ENCODE results near the gene COL13A1. TPM values are rescaled to one million over a fixed set of nuclear protein-coding genes. Genes with fewer than 3 reads are reported as not detected.

COL13A1 gene
- total RNA-seq, 6 donors from 2014 or later: 4.3 to 21.2 (median 10.4) TPM

- WGBS, 2 donors: 80 to 88% methylated on average over 3 of the region's 3 CpGs
- no peaks in the 10 kb centered on the region for H3K4me1 ChIP-seq
- ATAC-seq (ENCODE audit: low FRiP score in 2 of 2): no peak
- no peak for DNase-seq
- H3K27me3 ChIP-seq: no peaks in the 10 kb centered on the region
- H3K36me3 ChIP-seq: no peaks in the 10 kb centered on the region
- no peak overlapping the region for H3K4me3 ChIP-seq
- TF ChIP-seq POLR2A (IDR thresholded peaks at IDR 0.05) (no peak), EP300 (IDR thresholded peaks at IDR 0.05) (no peak), POLR2AphosphoS5 (IDR thresholded peaks at IDR 0.05) (no peak)
- TF ChIP-seq, protein P1, sequence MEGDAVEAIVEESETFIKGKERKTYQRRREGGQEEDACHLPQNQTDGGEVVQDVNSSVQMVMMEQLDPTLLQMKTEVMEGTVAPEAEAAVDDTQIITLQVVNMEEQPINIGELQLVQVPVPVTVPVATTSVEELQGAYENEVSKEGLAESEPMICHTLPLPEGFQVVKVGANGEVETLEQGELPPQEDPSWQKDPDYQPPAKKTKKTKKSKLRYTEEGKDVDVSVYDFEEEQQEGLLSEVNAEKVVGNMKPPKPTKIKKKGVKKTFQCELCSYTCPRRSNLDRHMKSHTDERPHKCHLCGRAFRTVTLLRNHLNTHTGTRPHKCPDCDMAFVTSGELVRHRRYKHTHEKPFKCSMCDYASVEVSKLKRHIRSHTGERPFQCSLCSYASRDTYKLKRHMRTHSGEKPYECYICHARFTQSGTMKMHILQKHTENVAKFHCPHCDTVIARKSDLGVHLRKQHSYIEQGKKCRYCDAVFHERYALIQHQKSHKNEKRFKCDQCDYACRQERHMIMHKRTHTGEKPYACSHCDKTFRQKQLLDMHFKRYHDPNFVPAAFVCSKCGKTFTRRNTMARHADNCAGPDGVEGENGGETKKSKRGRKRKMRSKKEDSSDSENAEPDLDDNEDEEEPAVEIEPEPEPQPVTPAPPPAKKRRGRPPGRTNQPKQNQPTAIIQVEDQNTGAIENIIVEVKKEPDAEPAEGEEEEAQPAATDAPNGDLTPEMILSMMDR (IDR thresholded peaks at IDR 0.05): no peak
- H3K27ac ChIP-seq: no peak overlapping the region
- H3K9me3 ChIP-seq: no peaks in the 10 kb centered on the region
Measured at GRCh38 chr10:69884024-69884367, 82.3 kb downstream of the COL13A1 start.

GRCh38 chr10:69884686-69885085, 83.0 kb downstream of the COL13A1 start:
- H3K36me3 ChIP-seq: no peaks in the 10 kb centered on the region
- no peaks in the 10 kb centered on the region for H3K9me3 ChIP-seq
- ATAC-seq (ENCODE audit: low FRiP score in 2 of 2) (no peak), DNase-seq (no peak)
- 72 to 82% methylated on average over 5 of the region's 5 CpGs for WGBS, 2 donors
- no peak for TF ChIP-seq POLR2A (IDR thresholded peaks at IDR 0.05)
- TF ChIP-seq, protein P1 (IDR thresholded peaks at IDR 0.05): no peak
- no peak for TF ChIP-seq POLR2AphosphoS5 (IDR thresholded peaks at IDR 0.05)
- no peak for TF ChIP-seq EP300 (IDR thresholded peaks at IDR 0.05)
- no peak overlapping the region for H3K27ac ChIP-seq
- no peaks in the 10 kb centered on the region for H3K27me3 ChIP-seq
- H3K4me3 ChIP-seq: no peak overlapping the region
- H3K4me1 ChIP-seq: no peaks in the 10 kb centered on the region

GRCh38 chr10:69885379-69886013, 83.8 kb downstream of the COL13A1 start:
- Histone ChIP-seq H3K4me1 (no peaks in the 10 kb centered on the region), H3K4me3 (no peak overlapping the region), H3K9me3 (no peaks in the 10 kb centered on the region), H3K27me3 (no peaks in the 10 kb centered on the region), H3K36me3 (no peaks in the 10 kb centered on the region), H3K27ac (no peak overlapping the region)
- no peak for ATAC-seq (ENCODE audit: low FRiP score in 2 of 2)
- WGBS, 2 donors: 67 to 73% methylated on average over 6 to 8 of the region's 8 CpGs
- no peak for TF ChIP-seq POLR2AphosphoS5 (IDR thresholded peaks at IDR 0.05)
- TF ChIP-seq, protein P1 (IDR thresholded peaks at IDR 0.05): peak in 5 of 6 experiments; percentile 11 to 40 (median 25)
- no peak for TF ChIP-seq POLR2A (IDR thresholded peaks at IDR 0.05)
- TF ChIP-seq EP300 (IDR thresholded peaks at IDR 0.05): no peak
- DNase-seq: no peak

DNA sequence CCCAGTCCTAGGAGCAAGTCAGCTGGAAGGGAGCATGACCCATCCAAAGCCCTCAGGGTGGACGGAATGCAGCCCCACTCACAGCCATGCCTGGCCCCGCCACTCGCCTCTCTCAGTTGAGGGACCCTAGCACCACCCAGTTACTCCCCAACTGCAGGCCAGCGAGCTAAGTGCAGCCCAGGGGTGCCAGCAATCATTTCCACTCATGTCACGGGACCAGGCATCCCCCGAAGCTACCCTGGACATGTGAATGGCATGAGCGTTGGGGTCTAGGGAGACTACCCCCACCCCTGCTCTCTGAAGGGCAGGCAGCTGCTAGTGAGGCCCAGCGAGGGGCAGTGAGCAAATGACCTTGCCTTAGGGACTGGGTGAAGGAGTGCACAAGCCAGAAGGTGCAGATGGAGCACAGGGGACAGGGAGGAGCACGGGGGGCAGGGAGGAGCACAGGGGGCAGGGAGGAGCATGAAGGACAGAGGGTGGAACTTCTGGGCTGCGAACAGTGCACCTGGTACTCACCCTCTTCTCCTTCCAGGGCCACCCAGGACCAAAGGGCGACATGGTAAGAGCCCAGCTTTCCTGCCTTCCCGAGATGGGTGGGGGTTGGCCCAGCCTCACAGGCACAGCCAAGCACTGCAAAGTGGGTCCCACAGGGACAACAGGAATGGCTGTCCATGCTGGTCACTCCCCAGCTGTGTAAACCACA, 87.3 kb downstream of the COL13A1 start:
- 90 to 93% methylated on average over 8 to 12 of the region's 12 CpGs for WGBS, 2 donors

DNA sequence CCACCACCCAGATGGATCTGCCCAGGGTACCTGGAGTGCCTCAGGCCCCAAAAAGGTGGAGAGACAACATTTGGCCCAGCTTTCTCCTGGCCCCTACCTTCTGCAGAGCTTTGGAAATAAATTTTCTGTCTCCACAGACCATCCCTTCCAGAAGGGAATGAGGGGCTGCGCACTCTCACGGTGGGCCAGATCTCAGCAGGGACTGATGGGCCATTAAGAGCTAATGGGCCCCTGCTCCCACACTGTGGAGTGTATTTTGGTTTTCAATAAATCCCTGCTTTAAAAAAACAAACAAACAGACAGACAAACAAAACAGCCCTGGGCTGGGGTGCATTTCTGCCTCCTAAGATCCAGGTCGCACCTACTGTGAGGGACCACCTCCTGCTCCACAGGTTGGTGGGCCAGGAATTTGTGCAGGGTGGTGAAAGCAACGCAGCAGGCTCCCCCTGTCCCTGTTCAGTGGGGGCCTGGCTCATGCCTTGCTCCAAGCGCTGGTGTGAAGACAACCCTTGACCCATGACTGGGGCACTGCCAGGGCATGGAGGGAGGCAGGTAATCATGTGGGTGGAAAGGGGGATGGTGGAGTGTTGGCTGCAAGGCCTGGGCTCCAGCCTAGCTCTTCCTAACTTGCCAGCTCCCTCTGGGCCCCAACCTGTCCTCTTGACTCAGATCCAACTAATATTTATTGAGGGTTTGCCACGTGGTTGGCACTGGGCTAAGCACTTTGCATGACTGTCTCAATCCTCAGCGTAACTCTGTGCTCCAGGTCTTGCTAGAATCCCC, 88.5 kb downstream of the COL13A1 start:
- no peaks in the 10 kb centered on the region for H3K4me1 ChIP-seq
- H3K27me3 ChIP-seq: no peaks in the 10 kb centered on the region
- 51 to 82% methylated on average over 5 to 7 of the region's 7 CpGs for WGBS, 2 donors
- DNase-seq (no peak), ATAC-seq (ENCODE audit: low FRiP score in 2 of 2) (no peak)
- no peak overlapping the region for H3K27ac ChIP-seq
- no peak overlapping the region for H3K4me3 ChIP-seq
- no peaks in the 10 kb centered on the region for H3K9me3 ChIP-seq
- no peak for TF ChIP-seq EP300 (IDR thresholded peaks at IDR 0.05)
- TF ChIP-seq, protein P1 (IDR thresholded peaks at IDR 0.05): no peak
- TF ChIP-seq POLR2AphosphoS5 (IDR thresholded peaks at IDR 0.05): no peak
- TF ChIP-seq POLR2A (IDR thresholded peaks at IDR 0.05): no peak
- H3K36me3 ChIP-seq: no peaks in the 10 kb centered on the region

More for the DNA sequence above, 87.3 kb downstream of the COL13A1 start:
- Histone ChIP-seq H3K36me3 (no peaks in the 10 kb centered on the region), H3K27ac (no peak overlapping the region), H3K27me3 (no peaks in the 10 kb centered on the region), H3K4me3 (no peak overlapping the region), H3K9me3 (no peaks in the 10 kb centered on the region), H3K4me1 (no peaks in the 10 kb centered on the region)
- DNase-seq (no peak), ATAC-seq (ENCODE audit: low FRiP score in 2 of 2) (no peak)
- no peak for TF ChIP-seq EP300 (IDR thresholded peaks at IDR 0.05)

Data from upper lobe of left lung (tissue), 6 donors.